ENCODE results near the gene L1TD1.

- TF ChIP-seq CTCF (IDR thresholded peaks at IDR 0.05) (no peak), POLR2A (IDR thresholded peaks at IDR 0.05) (no peak)
These were observed 14.0 kb upstream of the L1TD1 start for GRCh38 chr1:62180639-62181038.

All from Peyer's patch (tissue), 4 donors.